GM12801 (cell line): ENCODE data around the gene CCDC172.

Experiments used
- TF ChIP-seq, protein P1 (sequence below): IDR thresholded peaks from one replicate; pipeline ENCODE4 v1.5.1; 2011; ENCODE audit warnings: control low read depth; ENCODE audit not compliant: insufficient read length; ENCODE audit errors: extremely low read depth

CCDC172 gene

DNA sequence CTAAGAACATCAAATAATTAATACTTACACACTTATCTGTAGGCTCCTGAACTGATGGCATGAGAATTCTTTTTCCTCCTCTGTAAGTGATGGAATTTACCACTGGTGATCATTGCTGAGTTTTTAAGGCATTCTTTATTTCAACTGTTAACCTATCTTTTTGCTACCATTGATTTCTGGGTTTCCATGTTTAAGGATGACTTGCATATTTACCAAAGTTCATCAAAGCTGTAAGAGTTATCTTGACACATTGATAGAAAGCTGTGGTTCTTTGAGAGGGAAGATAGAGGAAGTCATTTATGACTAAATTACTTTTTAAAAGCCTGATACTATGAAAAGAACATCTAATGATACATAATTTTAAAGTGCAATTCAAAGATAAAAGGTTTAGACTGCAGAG lies 31.8 kb upstream of the CCDC172 start:
- TF ChIP-seq, protein P1, sequence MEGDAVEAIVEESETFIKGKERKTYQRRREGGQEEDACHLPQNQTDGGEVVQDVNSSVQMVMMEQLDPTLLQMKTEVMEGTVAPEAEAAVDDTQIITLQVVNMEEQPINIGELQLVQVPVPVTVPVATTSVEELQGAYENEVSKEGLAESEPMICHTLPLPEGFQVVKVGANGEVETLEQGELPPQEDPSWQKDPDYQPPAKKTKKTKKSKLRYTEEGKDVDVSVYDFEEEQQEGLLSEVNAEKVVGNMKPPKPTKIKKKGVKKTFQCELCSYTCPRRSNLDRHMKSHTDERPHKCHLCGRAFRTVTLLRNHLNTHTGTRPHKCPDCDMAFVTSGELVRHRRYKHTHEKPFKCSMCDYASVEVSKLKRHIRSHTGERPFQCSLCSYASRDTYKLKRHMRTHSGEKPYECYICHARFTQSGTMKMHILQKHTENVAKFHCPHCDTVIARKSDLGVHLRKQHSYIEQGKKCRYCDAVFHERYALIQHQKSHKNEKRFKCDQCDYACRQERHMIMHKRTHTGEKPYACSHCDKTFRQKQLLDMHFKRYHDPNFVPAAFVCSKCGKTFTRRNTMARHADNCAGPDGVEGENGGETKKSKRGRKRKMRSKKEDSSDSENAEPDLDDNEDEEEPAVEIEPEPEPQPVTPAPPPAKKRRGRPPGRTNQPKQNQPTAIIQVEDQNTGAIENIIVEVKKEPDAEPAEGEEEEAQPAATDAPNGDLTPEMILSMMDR: no peak

DNA sequence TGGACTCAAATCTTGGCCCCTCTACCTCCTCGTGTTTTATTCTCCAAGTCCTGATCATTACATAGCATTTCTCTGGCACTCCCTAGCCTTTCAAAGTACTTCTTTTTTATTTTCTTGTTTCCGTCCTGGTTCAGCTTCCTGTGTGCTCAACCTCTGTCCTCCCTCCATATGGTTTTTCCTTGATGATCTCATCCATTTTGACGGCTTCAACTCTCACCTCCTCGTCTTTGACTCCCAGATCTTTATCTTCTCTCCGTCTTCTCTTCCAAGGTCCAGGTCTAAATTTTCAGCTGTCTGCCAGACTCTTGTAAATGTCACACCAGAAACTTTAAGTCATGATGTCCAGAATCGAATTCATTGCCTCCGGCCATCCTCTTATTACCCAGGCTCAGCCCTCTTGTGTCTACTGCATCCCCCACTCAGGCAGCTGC lies 27.9 kb upstream of the CCDC172 start:
- TF ChIP-seq, protein P1: no peak

DNA sequence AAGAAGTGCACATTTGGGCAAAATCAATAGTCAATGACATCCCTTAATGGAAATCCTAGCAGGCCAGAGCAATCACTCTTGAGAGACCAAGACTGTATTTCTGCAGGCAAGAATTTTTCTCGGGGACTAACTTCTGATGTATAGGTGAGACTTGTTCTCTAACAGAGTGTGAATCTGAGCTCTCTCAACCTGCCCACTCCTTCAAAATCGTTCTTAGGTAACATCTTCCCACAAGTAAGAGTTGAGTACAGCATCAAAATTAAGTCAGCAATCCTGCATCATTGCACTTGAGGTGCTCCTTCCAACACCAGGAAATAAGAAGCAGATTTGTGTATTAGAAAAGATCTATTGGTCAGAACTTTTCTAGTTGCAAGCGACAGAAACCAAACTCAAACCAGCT lies 25.7 kb upstream of the CCDC172 start:
- TF ChIP-seq, protein P1: no peak

DNA sequence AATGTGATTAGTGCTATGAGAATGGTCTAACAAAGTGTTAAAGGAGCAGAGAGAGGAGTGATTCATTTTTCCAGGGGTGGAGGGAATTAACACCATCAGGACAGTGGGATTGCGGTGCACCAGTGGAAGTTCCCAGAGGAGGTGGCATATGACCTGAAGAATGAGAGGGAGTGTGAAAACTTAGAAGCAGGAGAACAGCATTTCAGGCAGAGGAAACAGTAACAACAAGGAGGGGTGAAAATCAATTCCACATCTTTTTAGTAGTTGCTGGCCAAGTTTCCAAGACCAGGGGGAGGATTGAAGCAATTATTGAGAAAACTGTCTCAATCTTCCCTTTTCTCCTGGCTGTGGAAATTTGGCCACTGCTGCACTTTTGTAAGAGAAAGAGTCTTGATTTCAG lies 23.7 kb upstream of the CCDC172 start:
- TF ChIP-seq, protein P1: no peak

DNA sequence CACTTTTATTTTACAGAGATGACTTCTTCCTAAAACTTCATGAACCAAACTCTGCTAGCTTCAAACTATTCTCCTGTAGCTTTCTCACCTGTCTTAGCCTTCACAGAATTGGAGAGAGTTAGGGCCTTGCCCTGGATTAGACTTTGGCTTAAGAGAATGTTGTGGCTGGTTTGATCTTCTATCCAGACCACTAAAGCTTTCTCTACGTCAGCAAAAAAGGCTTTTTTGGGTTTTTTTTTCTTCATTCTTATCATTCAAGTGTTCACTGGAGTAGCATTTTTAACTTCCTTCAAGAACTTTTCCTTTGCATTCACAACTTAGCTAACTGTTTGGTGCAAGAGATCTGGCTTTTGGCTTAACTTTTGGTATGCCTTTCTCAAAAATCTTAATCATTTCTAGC lies 19.3 kb upstream of the CCDC172 start:
- TF ChIP-seq, protein P1: no peak

DNA sequence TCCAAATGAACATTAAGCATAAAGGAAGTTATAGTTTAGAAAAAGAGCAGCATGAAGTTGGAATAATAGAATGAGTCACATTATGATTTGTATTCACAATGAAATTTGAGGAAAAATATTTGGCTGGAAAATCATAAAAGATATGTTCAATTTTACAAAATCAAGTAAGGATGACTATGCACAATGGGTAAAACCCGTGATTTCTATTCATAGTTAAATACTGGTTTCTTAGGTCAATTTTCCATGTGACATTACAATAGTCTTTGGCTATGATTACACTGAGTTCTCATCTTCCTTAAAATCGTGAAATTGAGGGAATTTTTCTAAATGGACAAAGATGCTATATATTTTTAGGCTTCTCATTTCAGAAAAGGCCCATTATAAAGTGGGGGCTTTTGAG lies 17.4 kb upstream of the CCDC172 start:
- TF ChIP-seq, protein P1: no peak

DNA sequence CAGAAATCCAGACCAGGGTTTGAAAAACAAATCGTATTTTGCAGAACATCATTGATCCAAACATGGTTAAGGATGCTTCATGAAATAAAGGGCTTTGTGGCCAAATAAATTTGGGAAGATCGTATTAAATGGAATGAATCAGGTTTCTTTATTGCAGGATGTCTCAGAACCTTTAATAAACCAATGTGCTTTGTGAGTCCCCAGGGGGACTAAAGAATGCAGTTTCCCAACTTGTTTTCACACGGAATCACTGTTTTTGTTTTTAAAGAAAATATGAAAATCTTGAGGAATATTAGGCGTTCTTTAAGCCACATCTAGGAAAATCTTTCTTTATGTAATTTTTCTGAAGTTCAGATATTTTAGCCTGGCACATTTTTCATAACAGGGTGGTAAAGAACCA lies 16.8 kb upstream of the CCDC172 start:
- TF ChIP-seq, protein P1: no peak

DNA sequence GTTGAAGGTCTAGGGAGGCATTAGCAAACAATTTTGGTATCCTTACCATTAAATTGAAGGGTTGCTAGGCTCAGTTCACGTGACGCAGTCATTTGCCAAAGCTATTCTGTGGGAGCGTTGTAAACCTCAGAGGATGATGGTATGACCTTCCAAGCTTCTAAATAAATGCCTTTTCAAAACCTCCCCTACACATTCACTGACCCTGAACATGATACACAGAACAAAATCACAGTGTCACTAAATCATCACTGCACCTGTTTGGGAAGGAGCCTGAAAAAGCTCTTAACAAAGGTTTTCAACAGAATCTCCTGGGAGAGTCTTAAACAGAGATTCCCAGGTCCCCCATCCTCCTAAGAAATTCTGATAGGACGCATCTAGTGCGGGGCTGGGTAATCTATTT lies 13.2 kb upstream of the CCDC172 start:
- TF ChIP-seq, protein P1: no peak
